Prostate gland (tissue), 2 donors: ENCODE results near the gene LEO1.

Source experiments
- POLR2AphosphoS5 ChIP-seq: sonication (generic); formaldehyde crosslinking; IDR thresholded peaks from one replicate; pipeline ENCODE4 v1.6.1; 2017; ENCODE audit warnings: antibody characterized with exemption
- TF ChIP-seq, protein P1 (sequence below), 4 experiments: fragments of 200-600 bp in 2 of 4; fragments of 450-650 bp in 2 of 4; sonication (generic) in 2 of 4; IDR thresholded peaks; 1 replicate in 3 of 4; 2 replicates in 1 of 4; pipeline ENCODE4 v1.5.1; 2016 to 2019; ENCODE audit warnings: antibody characterized with exemption in 4 of 4, mild to moderate bottlenecking in 2 of 4, moderate library complexity in 2 of 4

DNA sequence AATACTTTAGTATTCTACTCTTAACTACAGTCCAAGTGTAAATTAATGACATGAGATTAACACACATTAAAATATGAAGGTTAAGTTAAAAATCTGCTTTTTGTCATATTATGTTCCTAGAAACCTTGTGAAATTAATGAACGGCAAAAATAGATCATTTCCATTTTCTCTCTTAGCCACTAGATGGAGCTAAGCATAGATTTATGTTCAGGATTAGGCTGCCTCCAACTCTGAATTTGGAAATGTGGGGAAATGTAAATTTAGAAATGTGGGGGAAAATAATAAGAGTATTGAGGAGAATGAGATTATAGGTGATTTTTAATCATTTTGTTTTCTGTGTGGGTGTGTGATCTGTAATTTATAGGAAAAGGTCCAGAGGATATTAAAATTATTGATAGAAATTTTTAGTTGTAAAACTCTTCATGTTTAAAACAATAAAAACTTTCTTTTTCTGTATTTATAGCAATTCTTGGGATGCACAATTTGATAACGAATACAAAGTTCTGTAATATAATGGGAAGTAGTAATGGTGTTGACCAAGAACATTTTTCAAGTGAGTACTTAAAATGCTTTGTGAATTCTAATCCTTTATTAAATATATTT lies 82.9 kb downstream of the LEO1 start:
- TF ChIP-seq, protein P1, sequence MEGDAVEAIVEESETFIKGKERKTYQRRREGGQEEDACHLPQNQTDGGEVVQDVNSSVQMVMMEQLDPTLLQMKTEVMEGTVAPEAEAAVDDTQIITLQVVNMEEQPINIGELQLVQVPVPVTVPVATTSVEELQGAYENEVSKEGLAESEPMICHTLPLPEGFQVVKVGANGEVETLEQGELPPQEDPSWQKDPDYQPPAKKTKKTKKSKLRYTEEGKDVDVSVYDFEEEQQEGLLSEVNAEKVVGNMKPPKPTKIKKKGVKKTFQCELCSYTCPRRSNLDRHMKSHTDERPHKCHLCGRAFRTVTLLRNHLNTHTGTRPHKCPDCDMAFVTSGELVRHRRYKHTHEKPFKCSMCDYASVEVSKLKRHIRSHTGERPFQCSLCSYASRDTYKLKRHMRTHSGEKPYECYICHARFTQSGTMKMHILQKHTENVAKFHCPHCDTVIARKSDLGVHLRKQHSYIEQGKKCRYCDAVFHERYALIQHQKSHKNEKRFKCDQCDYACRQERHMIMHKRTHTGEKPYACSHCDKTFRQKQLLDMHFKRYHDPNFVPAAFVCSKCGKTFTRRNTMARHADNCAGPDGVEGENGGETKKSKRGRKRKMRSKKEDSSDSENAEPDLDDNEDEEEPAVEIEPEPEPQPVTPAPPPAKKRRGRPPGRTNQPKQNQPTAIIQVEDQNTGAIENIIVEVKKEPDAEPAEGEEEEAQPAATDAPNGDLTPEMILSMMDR (IDR thresholded peaks at IDR 0.05), result peak in 3 of 4 experiments; percentile 55 to 71 (median 63)
- TF ChIP-seq POLR2AphosphoS5, result no peak
